Esophagus (tissue), 2 donors: ENCODE measurements around the gene FGGY. TPM values are rescaled to one million over a fixed set of nuclear protein-coding genes. Genes with fewer than 3 reads are reported as not detected.

Source experiments
- H3K27ac ChIP-seq, 2 donors: one replicate each; pipeline ENCODE4 v1.5.1; 2013; ENCODE audit warnings: low read depth in 2 of 2, mild to moderate bottlenecking in 2 of 2, inconsistent platforms in 1 of 2, low read length in 1 of 2, moderate library complexity in 1 of 2
- H3K27me3 ChIP-seq, 2 donors: one replicate each; pipeline ENCODE4 v1.6.1; 2013; ENCODE audit warnings: low read length in 2 of 2, control low read depth in 1 of 2, mild to moderate bottlenecking in 1 of 2; ENCODE audit not compliant: insufficient read depth in 2 of 2, control insufficient read depth in 1 of 2
- H3K36me3 ChIP-seq, 2 donors: one replicate each; pipeline ENCODE4 v1.6.1; 2013; ENCODE audit warnings: low read length in 1 of 2; ENCODE audit not compliant: control insufficient read depth in 2 of 2, insufficient read depth in 2 of 2
- H3K4me1 ChIP-seq, 2 donors: one replicate each; pipeline ENCODE4 v1.6.1; 2013; ENCODE audit warnings: low read length in 1 of 2; ENCODE audit not compliant: control insufficient read depth in 2 of 2, insufficient read depth in 2 of 2
- H3K4me3 ChIP-seq, 2 donors: one replicate each; pipeline ENCODE4 v1.5.1; 2013; ENCODE audit warnings: low read length in 2 of 2, mild to moderate bottlenecking in 2 of 2, low read depth in 1 of 2, moderate library complexity in 1 of 2
- H3K9me3 ChIP-seq, 2 donors: one replicate each; pipeline ENCODE4 v1.6.1; 2013; ENCODE audit warnings: mild to moderate bottlenecking in 2 of 2, low read depth in 1 of 2, low read length in 1 of 2, moderate library complexity in 1 of 2; ENCODE audit not compliant: control insufficient read depth in 2 of 2, insufficient read depth in 1 of 2
- WGBS, 2 donors: extraction: QIAGEN DNeasy Blood & Tissue Kit; methylation state at CpG; one replicate each; pipeline ENCODE4 v1.1.7; 2013; 5-methylcytosine and 5-hydroxymethylcytosine counted together
- polyA plus RNA-seq, 2 donors: library from polyadenylated mRNA; stranded (reverse); fragments of 200-250 nt; gene quantifications; one replicate each; pipeline ENCODE4 v1.2.3, GENCODE V29; 2013
- donor health status: healthy with polysubstance abuse.
- donor health status: Bipolar disorder and iron deficiency.

Gene FGGY
- polyA plus RNA-seq, 2 donors, result 2.4 to 4.4 TPM

DNA sequence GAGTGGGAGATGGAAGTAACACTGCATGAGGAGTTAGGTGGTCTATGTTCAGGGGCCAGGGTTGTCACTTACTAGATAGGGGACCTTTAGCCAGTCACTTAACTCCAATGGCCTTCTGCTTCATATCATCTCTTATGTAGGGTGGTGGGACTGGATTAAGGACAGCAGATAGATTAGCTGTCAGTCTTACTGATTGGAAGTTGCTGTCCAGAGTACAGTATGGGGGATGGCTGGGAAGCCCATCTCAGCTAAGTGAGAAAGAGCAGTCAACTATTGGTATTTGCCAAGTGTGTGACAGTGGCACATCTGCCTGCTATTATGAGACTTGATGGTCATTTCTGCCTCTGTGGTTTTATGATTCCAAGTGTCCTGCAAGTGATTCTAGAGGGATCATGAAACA lies 130.9 kb downstream of the FGGY start:
- Histone ChIP-seq H3K9me3 (no peaks in the 10 kb centered on the region), H3K36me3 (no peaks in the 10 kb centered on the region), H3K4me3 (no peak overlapping the region), H3K27ac (no peak overlapping the region), H3K27me3 (no peaks in the 10 kb centered on the region), H3K4me1 (no peaks in the 10 kb centered on the region)

DNA sequence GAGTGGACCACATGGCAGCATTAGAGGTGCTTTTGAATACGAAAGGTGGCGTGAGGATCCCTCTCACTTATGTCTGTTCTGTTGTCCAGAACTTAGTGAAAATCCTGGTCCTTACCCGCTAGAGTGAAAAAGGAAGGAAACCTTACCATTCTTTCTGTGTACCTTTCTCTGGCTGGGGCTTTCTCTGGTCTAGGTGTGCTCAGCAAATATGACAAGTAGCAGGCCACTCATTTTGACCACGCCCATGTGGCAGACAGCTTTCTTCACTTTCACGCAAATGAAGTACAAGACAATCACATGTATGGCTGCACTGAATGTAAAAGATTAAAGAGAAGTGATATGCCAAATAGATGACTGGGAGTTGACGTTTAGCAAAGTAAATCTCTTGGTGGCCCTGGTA lies 131.9 kb downstream of the FGGY start:
- 90 to 93% methylated on average over 6 of the region's 6 CpGs for WGBS, 2 donors
- H3K9me3 ChIP-seq, result no peaks in the 10 kb centered on the region
- no peak overlapping the region for H3K4me3 ChIP-seq
- no peaks in the 10 kb centered on the region for H3K4me1 ChIP-seq
- H3K36me3 ChIP-seq, result no peaks in the 10 kb centered on the region
- H3K27ac ChIP-seq, result no peak overlapping the region
- no peaks in the 10 kb centered on the region for H3K27me3 ChIP-seq

DNA sequence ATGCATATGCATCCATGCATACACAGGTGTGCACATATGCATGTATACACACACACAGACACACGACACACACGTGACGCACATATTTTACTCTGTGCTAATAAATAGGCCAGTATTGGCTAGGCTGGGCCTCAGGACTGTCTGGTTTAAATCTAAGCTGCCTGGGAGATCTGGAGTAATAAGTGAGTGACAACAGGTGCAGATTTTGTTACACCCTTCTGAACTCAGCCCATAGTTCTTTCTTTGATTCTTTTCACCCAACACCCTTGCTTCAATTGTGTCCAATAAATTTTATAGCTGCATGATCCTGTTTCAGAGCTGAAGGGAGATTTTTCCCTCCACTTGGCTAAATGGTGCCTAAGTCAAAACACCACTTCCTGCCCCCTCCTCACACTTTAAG lies 132.8 kb downstream of the FGGY start:
- no peak overlapping the region for H3K4me3 ChIP-seq

DNA sequence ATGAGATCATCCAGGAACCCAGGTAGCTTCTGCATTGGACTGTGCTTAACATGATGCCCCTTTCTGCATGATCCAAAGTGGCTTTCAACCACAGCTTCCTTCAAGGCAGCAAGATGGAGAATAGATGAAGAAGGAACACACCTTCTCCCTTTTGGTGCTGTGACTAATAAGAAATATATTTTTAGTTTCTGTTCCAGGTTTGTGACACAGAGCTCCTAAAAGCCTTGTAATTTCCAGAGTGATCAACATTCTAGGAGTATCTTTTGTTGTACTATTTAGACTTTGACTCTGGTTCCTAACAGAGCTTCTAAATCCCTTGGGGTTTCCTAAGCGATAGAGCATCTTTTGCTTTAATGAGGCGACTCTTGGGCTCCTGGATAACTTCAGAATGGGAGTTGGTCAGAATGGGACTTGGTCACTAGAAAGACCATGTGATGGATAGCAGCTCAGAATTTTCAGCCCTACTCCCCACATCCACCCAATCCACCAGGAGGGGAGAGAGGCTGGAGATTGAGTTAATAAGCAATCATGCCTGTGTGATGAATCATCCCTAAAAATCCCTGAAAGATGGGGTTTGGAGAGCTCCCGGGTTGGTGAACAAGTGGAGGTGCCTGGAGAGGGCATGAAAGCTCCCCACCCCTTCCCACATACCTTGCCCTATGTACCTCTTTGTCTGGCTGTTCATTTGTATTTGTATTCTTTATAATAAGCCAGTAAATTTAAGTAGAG lies 134.8 kb downstream of the FGGY start:
- Histone ChIP-seq H3K27ac (no peak overlapping the region), H3K4me3 (no peak overlapping the region), H3K9me3 (no peaks in the 10 kb centered on the region), H3K4me1 (peaks cover 0 to 3% of the 10 kb centered on the region in 2 donors), H3K27me3 (no peaks in the 10 kb centered on the region), H3K36me3 (no peaks in the 10 kb centered on the region)
- 74 to 84% methylated on average over 3 of the region's 3 CpGs for whole genome bisulfite sequencing, 2 donors

More for the DNA sequence above, 132.8 kb downstream of the FGGY start:
- no peaks in the 10 kb centered on the region for H3K36me3 ChIP-seq
- no peaks in the 10 kb centered on the region for H3K4me1 ChIP-seq
- H3K27me3 ChIP-seq, result no peaks in the 10 kb centered on the region
- H3K9me3 ChIP-seq, result no peaks in the 10 kb centered on the region
- no peak overlapping the region for H3K27ac ChIP-seq
- 90 to 96% methylated on average over 3 of the region's 3 CpGs for WGBS, 2 donors

DNA sequence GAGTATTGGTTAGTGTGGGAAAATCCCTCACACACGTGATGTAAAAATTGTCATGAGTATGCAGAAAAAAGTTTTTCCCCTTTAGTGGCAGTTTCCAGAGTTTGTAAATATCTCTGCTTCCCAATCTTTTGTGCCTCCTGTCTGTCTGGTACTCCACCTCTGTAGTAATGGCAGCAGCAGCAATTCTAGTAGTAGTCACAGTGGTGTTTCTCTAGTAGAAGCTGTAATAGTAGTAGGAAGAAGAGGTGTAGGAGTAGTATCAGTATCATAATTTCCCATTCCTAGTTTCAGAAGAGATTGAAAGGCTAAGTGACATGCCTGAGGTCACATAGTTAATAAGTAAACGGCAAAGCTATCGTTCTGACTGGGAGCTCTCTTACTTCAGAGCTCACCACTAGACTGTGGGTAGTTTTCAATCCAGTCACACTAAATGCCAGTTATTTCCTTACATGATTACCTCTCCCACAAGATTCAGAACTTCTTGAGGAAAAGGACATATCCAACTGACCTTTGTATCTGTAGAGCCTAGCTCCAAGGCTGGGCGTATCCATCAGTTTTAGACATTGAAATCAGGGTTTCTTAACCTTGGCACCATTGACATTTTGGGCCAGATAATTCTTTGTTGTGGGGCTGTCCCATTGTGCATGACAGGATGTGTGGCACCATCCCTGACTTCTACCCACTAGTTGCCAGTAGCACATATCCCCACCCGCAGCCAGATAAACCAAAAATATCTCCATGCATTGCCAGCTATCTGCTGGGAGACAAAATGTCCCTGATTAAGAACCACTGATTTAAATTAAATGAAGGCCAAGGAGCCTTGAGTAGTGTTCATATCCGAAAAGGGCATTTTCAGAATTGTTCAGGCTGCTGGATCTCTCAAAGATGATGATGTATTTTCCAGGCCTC lies 135.9 kb downstream of the FGGY start:
- WGBS, 2 donors, result 72 to 87% methylated on average over 6 of the region's 6 CpGs

DNA sequence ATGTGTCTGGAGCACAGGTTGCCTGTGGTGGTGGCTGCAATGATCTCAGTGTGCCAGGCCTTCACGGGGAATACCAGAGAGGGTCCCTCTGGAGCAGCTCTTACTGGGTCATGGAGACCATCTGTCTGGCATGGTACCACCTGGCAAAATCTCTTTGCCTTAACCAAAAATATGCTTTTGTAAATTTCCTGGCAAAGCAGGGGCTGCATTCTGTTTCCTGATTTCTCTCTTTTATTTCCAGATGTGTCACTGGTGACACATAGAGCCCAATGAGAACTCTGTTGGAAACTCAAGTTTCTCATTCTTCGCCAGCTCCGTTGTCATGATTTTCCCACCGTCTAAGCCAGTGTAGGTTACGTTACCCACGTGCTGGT lies 136.5 kb downstream of the FGGY start:
- no peaks in the 10 kb centered on the region for H3K36me3 ChIP-seq
- 80 to 83% methylated on average over 6 of the region's 6 CpGs for WGBS, 2 donors
- H3K9me3 ChIP-seq, result no peaks in the 10 kb centered on the region
- no peak overlapping the region for H3K4me3 ChIP-seq
- peaks cover 0 to 3% of the 10 kb centered on the region in 2 donors for H3K4me1 ChIP-seq
- no peaks in the 10 kb centered on the region for H3K27me3 ChIP-seq
- no peak overlapping the region for H3K27ac ChIP-seq

More for the DNA sequence above, 135.9 kb downstream of the FGGY start:
- Histone ChIP-seq H3K27me3 (no peaks in the 10 kb centered on the region), H3K27ac (no peak overlapping the region), H3K4me3 (no peak overlapping the region), H3K4me1 (peaks cover 0 to 3% of the 10 kb centered on the region in 2 donors), H3K9me3 (no peaks in the 10 kb centered on the region), H3K36me3 (no peaks in the 10 kb centered on the region)

DNA sequence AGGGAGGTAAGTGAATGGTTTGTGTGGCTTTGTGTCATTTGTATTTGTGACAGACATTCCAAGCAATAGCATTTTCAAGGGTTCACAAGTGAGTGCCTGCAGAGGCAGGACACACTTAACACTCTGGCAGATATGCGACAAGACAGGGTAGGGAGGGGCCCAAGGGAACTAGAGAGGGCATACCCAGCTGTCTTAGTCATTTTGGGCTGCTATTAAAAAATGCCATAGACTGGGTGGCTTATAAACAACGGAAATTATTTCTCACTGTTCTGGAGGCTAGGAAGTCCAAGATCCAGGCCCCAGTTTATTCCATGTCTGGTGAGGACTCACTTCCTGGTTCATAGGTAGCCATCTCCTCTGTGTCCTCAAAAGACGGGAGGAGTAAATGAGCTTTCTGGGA lies 137.4 kb downstream of the FGGY start:
- no peak overlapping the region for H3K27ac ChIP-seq
- WGBS, 2 donors, result 60 to 63% methylated on average over 3 of the region's 3 CpGs
- H3K9me3 ChIP-seq, result no peaks in the 10 kb centered on the region

DNA sequence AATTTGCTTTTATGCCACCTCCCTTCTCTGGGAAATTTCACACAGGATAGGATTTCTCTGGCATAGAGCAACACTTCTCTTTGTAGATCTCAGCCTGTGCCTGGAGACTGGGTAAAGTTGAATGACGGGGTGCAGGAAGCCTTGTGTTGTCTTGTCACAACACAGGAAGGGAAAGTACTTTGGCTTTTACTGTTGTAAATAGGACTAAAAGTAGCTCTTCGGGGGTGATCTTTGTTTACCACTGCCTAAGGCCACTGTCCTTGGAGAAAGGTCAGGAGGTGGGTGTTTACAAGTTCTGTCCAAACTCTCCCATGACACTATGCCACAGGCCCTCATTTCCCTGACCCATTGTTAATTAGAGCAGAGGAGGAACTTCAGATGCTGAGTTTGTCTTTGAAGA lies 139.7 kb downstream of the FGGY start:
- H3K4me1 ChIP-seq, result peaks cover 0 to 3% of the 10 kb centered on the region in 2 donors
- no peaks in the 10 kb centered on the region for H3K9me3 ChIP-seq
- no peaks in the 10 kb centered on the region for H3K27me3 ChIP-seq
- no peaks in the 10 kb centered on the region for H3K36me3 ChIP-seq
- no peak overlapping the region for H3K4me3 ChIP-seq
- 52 to 65% methylated on average over 2 of the region's 2 CpGs for WGBS, 2 donors
- no peak overlapping the region for H3K27ac ChIP-seq

More for the DNA sequence above, 137.4 kb downstream of the FGGY start:
- no peak overlapping the region for H3K4me3 ChIP-seq
- H3K4me1 ChIP-seq, result peaks cover 0 to 3% of the 10 kb centered on the region in 2 donors
- no peaks in the 10 kb centered on the region for H3K36me3 ChIP-seq
- H3K27me3 ChIP-seq, result no peaks in the 10 kb centered on the region

DNA sequence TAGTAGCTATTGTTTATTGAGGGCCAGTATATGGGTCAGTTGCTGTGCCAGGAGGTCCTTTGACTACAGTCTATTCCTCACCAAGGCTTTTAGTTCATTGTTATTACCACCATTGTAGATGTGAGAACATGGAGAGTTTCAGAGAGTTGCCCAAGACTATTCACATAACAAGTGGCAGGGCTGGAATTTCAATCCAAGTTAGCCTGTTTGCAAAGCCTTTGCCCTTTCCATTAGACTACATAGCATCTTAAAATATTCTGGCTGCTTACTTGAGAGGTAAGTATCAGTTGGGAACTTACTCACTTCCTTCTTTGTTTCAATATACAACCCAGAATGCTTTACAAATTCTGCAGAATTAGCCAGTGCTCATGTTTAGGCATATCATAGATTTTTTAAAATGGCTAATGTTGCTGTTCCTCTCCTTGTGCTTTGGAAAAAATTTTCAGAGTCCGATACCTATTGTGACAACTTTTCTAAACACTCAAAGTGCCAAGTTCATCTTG lies 141.2 kb downstream of the FGGY start:
- Histone ChIP-seq H3K4me3 (no peak overlapping the region), H3K4me1 (peaks cover 0 to 3% of the 10 kb centered on the region in 2 donors), H3K9me3 (no peaks in the 10 kb centered on the region), H3K36me3 (no peaks in the 10 kb centered on the region), H3K27me3 (no peaks in the 10 kb centered on the region), H3K27ac (no peak overlapping the region)
- whole genome bisulfite sequencing, 2 donors, result 39 to 94% methylated on average over 1 of the region's 1 CpG
